NCI-H146 treated with DMSO at 0.1 percent for 48 hours (cell line): ENCODE data around the gene PTPMT1.

ENCODE experiments used
- DNase-seq: peaks from one replicate; lab custom pipeline; 2025; ENCODE audit not compliant: unreplicated experiment; lab: John Stamatoyannopoulos, UW

Gene PTPMT1

GRCh38 chr11:47606731-47607130 is 41.3 kb downstream of the PTPMT1 start:
- DNase-seq = no peak

GRCh38 chr11:47607380-47607779 is 42.0 kb downstream of the PTPMT1 start:
- DNase-seq = no peak

GRCh38 chr11:47609675-47610074 is 44.3 kb downstream of the PTPMT1 start:
- no peak for DNase-seq

- no peak for DNase-seq
These were observed 46.0 kb downstream of the PTPMT1 start for GRCh38 chr11:47611348-47611794.

GRCh38 chr11:47615249-47615648 is 49.9 kb downstream of the PTPMT1 start:
- no peak for DNase-seq

- peak; percentile 3 for DNase-seq
These were observed 51.5 kb downstream of the PTPMT1 start for GRCh38 chr11:47616726-47617416.

- DNase-seq = no peak
These were observed 52.0 kb downstream of the PTPMT1 start for GRCh38 chr11:47617417-47617809.

- no peak for DNase-seq
These were observed 55.5 kb downstream of the PTPMT1 start for GRCh38 chr11:47620836-47621378.
